ENCODE measurements around the gene NFXL1. TPM values are rescaled to one million over a fixed set of nuclear protein-coding genes. Genes with fewer than 3 reads are reported as not detected.

NFXL1 gene
- total RNA-seq, 1 donor from 2014 or later: 13.5 TPM

Other genes starting within 250 kb of the NFXL1 start
- gene CORIN, start 76.5 kb downstream of the NFXL1 start, total RNA-seq: 0.82 TPM
- 0.41 TPM for gene CNGA1, start 102.1 kb upstream of the NFXL1 start, total RNA-seq
- 2.4 TPM for gene NIPAL1, start 102.2 kb upstream of the NFXL1 start, total RNA-seq
- 0.41 TPM for gene TXK, start 219.7 kb upstream of the NFXL1 start, total RNA-seq

Measured in frontal cortex (tissue), 1 donor.